Measurements from ENCODE around the gene ELANE.
"Not testable (repeated sequence)": the region's sequence is repeated elsewhere in the genome, so short reads cannot be mapped to it uniquely, and the experiment has no call there.

DNA sequence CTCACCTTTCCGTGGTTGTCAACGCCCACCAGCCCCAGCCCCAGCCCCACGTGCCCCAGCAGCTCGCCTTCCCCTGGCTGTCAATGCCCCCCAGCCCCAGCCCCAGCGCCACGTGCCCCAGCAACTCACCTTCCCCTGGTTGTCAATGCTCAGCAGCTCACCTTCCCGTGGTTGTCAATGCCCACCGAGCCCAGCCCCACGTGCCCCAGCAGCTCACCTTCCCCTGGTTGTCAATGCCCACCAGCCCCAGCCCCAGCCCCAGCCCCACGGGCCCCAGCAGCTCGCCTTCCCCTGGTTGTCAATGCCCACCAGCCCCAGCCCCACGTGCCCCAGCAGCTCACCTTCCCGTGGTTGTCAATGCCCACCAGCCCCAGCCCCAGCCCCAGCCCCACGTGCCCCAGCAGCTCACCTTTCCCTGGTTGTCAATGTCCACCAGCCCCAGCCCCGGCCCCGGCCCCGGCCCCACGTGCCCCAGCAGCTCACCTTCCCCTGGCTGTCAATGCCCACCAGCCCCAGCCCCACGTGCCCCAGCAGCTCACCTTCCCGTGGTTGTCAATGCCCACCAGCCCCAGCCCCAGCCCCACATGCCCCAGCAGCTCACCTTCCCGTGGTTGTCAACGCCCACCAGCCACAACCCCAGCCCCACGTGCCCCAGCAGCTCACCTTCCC, 26.0 kb downstream of the ELANE start:
- TF ChIP-seq POLR2AphosphoS5, EP300 (IDR thresholded peaks at IDR 0.05): not testable (repeated sequence)

Measured in sigmoid colon (tissue), 4 donors.